Measurements from ENCODE around the gene PKLR. TPM values are rescaled to one million over a fixed set of nuclear protein-coding genes. Genes with fewer than 3 reads are reported as not detected.

The PKLR gene
- total RNA-seq, 1 experiment from 2014 or later = not detected

GRCh38 chr1:155320661-155321617 is 19.7 kb upstream of the PKLR start, which contains the start of gene RUSC1:
TSS of gene RUSC1 (plus strand) at chr1:155320894. CDS start at chr1:155321774, 880 bp downstream.
- DNase-seq = no peak
- intact Hi-C loops (cut with micrococcal nuclease; ENCODE audit: unreplicated experiment) = no loop called here
- Mint-ChIP-seq H3K36me3 (ENCODE audit: insufficient read depth, unreplicated experiment) (peaks cover 92% of the 10 kb centered on the region), H3K27me3 (ENCODE audit: unreplicated experiment) (no peaks in the 10 kb centered on the region), H3K4me3 (ENCODE audit: low read depth, unreplicated experiment) (peak within 1 kb of the TSS; percentile 90), H3K9me3 (ENCODE audit: low read depth, unreplicated experiment) (no peaks in the 10 kb centered on the region), H3K27ac (ENCODE audit: unreplicated experiment) (peak within 1 kb of the TSS; percentile 79), H3K4me1 (ENCODE audit: low read depth, unreplicated experiment) (peaks cover 39% of the 10 kb centered on the region)
- TF ChIP-seq, protein P1, sequence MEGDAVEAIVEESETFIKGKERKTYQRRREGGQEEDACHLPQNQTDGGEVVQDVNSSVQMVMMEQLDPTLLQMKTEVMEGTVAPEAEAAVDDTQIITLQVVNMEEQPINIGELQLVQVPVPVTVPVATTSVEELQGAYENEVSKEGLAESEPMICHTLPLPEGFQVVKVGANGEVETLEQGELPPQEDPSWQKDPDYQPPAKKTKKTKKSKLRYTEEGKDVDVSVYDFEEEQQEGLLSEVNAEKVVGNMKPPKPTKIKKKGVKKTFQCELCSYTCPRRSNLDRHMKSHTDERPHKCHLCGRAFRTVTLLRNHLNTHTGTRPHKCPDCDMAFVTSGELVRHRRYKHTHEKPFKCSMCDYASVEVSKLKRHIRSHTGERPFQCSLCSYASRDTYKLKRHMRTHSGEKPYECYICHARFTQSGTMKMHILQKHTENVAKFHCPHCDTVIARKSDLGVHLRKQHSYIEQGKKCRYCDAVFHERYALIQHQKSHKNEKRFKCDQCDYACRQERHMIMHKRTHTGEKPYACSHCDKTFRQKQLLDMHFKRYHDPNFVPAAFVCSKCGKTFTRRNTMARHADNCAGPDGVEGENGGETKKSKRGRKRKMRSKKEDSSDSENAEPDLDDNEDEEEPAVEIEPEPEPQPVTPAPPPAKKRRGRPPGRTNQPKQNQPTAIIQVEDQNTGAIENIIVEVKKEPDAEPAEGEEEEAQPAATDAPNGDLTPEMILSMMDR (IDR thresholded peaks at IDR 0.05; ENCODE audit: unreplicated experiment) = no peak
- CTCF ChIA-PET = interaction anchor here (3.3 kb wide), 1 partner anchor 70 kb away, joined by 44 read pairs; no protein-coding TSS in a partner anchor
- no TSS peak for BruUV-seq (replicated peaks)

DNA sequence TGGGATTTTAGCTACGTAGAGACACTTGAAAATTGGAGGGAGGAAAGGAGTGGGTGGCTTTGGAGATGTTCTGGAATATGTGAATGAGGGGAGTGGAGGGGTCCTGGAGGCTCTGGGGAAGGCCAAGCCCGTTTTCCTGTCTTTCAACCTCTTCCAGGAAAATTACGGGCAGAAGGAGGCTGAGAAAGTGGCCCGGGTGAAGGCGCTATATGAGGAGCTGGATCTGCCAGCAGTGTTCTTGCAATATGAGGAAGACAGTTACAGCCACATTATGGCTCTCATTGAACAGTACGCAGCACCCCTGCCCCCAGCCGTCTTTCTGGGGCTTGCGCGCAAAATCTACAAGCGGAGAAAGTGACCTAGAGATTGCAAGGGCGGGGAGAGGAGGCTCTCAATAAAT is 19.0 kb upstream of the PKLR start:
- Mint-ChIP-seq H3K36me3 (ENCODE audit: insufficient read depth, unreplicated experiment) (peaks cover 92% of the 10 kb centered on the region), H3K27ac (ENCODE audit: unreplicated experiment) (peak overlapping the region; percentile 79), H3K4me3 (ENCODE audit: low read depth, unreplicated experiment) (peak overlapping the region; percentile 90), H3K27me3 (ENCODE audit: unreplicated experiment) (no peaks in the 10 kb centered on the region), H3K4me1 (ENCODE audit: low read depth, unreplicated experiment) (peaks cover 32% of the 10 kb centered on the region), H3K9me3 (ENCODE audit: low read depth, unreplicated experiment) (no peaks in the 10 kb centered on the region)
- DNase-seq = no peak
- TF ChIP-seq, protein P1 (IDR thresholded peaks at IDR 0.05; ENCODE audit: unreplicated experiment) = no peak
- no TSS peak for BruUV-seq (replicated peaks)
- CTCF ChIA-PET = no interaction called here
- intact Hi-C loops (cut with micrococcal nuclease; ENCODE audit: unreplicated experiment) = no loop called here

GRCh38 chr1:155319536-155319935 is 18.3 kb upstream of the PKLR start:
- no peaks in the 10 kb centered on the region for H3K27me3 Mint-ChIP-seq (ENCODE audit: unreplicated experiment)
- H3K4me1 Mint-ChIP-seq (ENCODE audit: low read depth, unreplicated experiment) = peaks cover 32% of the 10 kb centered on the region
- intact Hi-C loops (cut with micrococcal nuclease; ENCODE audit: unreplicated experiment) = no loop called here
- CTCF ChIA-PET = no interaction called here
- H3K9me3 Mint-ChIP-seq (ENCODE audit: low read depth, unreplicated experiment) = no peaks in the 10 kb centered on the region
- DNase-seq = no peak
- peaks cover 90% of the 10 kb centered on the region for H3K36me3 Mint-ChIP-seq (ENCODE audit: insufficient read depth, unreplicated experiment)
- no peak overlapping the region for H3K4me3 Mint-ChIP-seq (ENCODE audit: low read depth, unreplicated experiment)
- no TSS peak for BruUV-seq (replicated peaks)
- TF ChIP-seq, protein P1 (IDR thresholded peaks at IDR 0.05; ENCODE audit: unreplicated experiment) = no peak
- H3K27ac Mint-ChIP-seq (ENCODE audit: unreplicated experiment) = peak overlapping the region; percentile 79

DNA sequence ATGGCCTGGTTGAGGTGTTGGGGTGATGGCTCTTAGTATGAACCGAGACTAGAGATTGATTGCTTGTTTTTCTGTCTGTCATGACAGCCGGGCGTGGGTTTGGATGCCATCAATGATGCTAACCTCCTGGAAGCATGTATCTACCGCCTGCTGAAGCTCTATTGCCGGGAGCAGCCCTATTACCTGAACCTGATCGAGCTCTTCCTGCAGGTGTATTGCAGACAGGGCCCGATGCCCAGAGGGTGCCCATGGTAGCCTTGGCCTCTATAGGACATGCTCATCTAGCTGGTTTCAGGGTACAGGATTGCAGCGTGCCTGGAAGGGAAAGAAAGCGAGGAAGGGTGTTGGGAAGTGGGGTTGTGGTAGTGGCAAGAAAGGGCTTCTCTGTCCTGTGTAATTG is 16.8 kb upstream of the PKLR start:
- BruUV-seq (replicated peaks) = no TSS peak
- Mint-ChIP-seq H3K27ac (ENCODE audit: unreplicated experiment) (peak overlapping the region; percentile 79), H3K27me3 (ENCODE audit: unreplicated experiment) (no peaks in the 10 kb centered on the region), H3K9me3 (ENCODE audit: low read depth, unreplicated experiment) (no peaks in the 10 kb centered on the region), H3K4me3 (ENCODE audit: low read depth, unreplicated experiment) (no peak overlapping the region), H3K36me3 (ENCODE audit: insufficient read depth, unreplicated experiment) (peaks cover 88% of the 10 kb centered on the region), H3K4me1 (ENCODE audit: low read depth, unreplicated experiment) (peaks cover 39% of the 10 kb centered on the region)
- CTCF ChIA-PET = no interaction called here
- intact Hi-C loops (cut with micrococcal nuclease; ENCODE audit: unreplicated experiment) = no loop called here
- TF ChIP-seq, protein P1 (IDR thresholded peaks at IDR 0.05; ENCODE audit: unreplicated experiment) = no peak
- DNase-seq = no peak
